Endothelial cell of umbilical vein (primary cell): ENCODE data around the gene CLIC4. TPM values are rescaled to one million over a fixed set of nuclear protein-coding genes. Genes with fewer than 3 reads are reported as not detected.

Source experiments
- BruUV-seq: library from RNA; stranded (reverse); fragments of 400-500 nt; replicated peaks from 2 replicates; lab custom pipeline; 2021; lab: Mats Ljungman, UMichigan
- CTCF ChIA-PET: fragments of 300-600, 350-600 bp; sonication (Branson Sonifier 250); formaldehyde crosslinking; loops from one replicate; lab custom pipeline; 2021; ENCODE audit warnings: antibody characterized with exemption, inconsistent platforms; lab: Charles Lee
- POLR2A ChIA-PET: fragments of 300-600, 350-600 bp; sonication (Branson Sonifier 250); formaldehyde crosslinking; loops from one replicate; lab custom pipeline; 2021; ENCODE audit warnings: antibody characterized with exemption, inconsistent platforms; lab: Charles Lee
- DNase-seq: peaks from one replicate; pipeline ENCODE4 v3.0.0-alpha.2; 2011; ENCODE audit warnings: low read depth, low spot score
- FAIRE-seq: peaks from 2 replicates; lab custom pipeline; 2011; peaks lifted over from hg19 to GRCh38; lab: Jason Lieb, UNC
- H2AFZ ChIP-seq: 2 replicates; pipeline ENCODE4 v1.6.0; 2012; ENCODE audit warnings: low read depth, low read length, control low read depth, inconsistent platforms
- H3K27ac ChIP-seq: 2 replicates; pipeline ENCODE4 v1.5.1; 2011; ENCODE audit warnings: low read depth, mild to moderate bottlenecking, control low read depth, low read length, moderate library complexity; ENCODE audit not compliant: insufficient read depth
- H3K27me3 ChIP-seq, 2 experiments: 2 replicates each; pipeline versions ENCODE4 v1.6.0 to v1.6.1; 2011; ENCODE audit warnings: low read length in 2 of 2, mixed read lengths in 1 of 2; ENCODE audit not compliant: control insufficient read depth in 2 of 2, insufficient read depth in 2 of 2
- H3K36me3 ChIP-seq, 2 experiments: 2 replicates in 1 of 2; 3 replicates in 1 of 2; pipeline ENCODE4 v1.5.1; 2011; ENCODE audit warnings: low read length in 2 of 2, mild to moderate bottlenecking in 1 of 2, moderate library complexity in 1 of 2; ENCODE audit not compliant: control insufficient read depth in 2 of 2, insufficient read depth in 2 of 2; ENCODE audit errors: extremely low read depth in 1 of 2
- H3K4me1 ChIP-seq: 3 replicates; pipeline ENCODE4 v1.5.1; 2011; ENCODE audit warnings: mild to moderate bottlenecking, low read length; ENCODE audit not compliant: control insufficient read depth, insufficient read depth; ENCODE audit errors: extremely low read depth
- H3K4me2 ChIP-seq: 2 replicates; pipeline ENCODE4 v1.6.1; 2011; ENCODE audit warnings: low read length, control low read depth, mixed read lengths; ENCODE audit not compliant: insufficient read depth
- H3K4me3 ChIP-seq, 3 experiments: fragments of 200-600 bp in 1 of 3; sonication (generic), shearing (Covaris generic) in 1 of 3; replicated peaks in 1 of 3; 2 replicates each; pipeline ENCODE4 v1.5.1; 2011 to 2016; ENCODE audit warnings: control low read depth in 3 of 3, low read length in 3 of 3, mild to moderate bottlenecking in 2 of 3, inconsistent platforms in 1 of 3, low read depth in 1 of 3, moderate library complexity in 1 of 3; ENCODE audit not compliant: insufficient read depth in 1 of 3
- H3K79me2 ChIP-seq: 2 replicates; pipeline ENCODE4 v1.6.0; 2012; ENCODE audit warnings: low read length, inconsistent platforms; ENCODE audit not compliant: control insufficient read depth, insufficient read depth
- H3K9ac ChIP-seq: replicated peaks from 2 replicates; pipeline ENCODE3; 2011; ENCODE audit warnings: low read length, control low read depth; ENCODE audit not compliant: insufficient read depth; ENCODE audit errors: extremely low read depth
- H3K9me1 ChIP-seq: replicated peaks from 3 replicates; pipeline ENCODE4 v1.6.0; 2011; ENCODE audit warnings: mild to moderate bottlenecking, low read length; ENCODE audit not compliant: control insufficient read depth, insufficient read depth; ENCODE audit errors: extremely low read depth
- H3K9me3 ChIP-seq: replicated peaks from 2 replicates; pipeline ENCODE4 v1.5.1; 2012; ENCODE audit warnings: low read length, inconsistent platforms; ENCODE audit not compliant: control insufficient read depth, insufficient read depth
- H4K20me1 ChIP-seq: replicated peaks from 2 replicates; pipeline ENCODE3; 2011; ENCODE audit warnings: mild to moderate bottlenecking, low read length; ENCODE audit not compliant: control insufficient read depth, insufficient read depth; ENCODE audit errors: extremely low read depth
- EZH2 ChIP-seq: IDR thresholded peaks from 2 replicates; pipeline ENCODE4 v1.6.1; 2012; ENCODE audit warnings: borderline replicate concordance, low read depth, mild to moderate bottlenecking, moderate library complexity, low read length, inconsistent platforms; ENCODE audit not compliant: severe bottlenecking
- FOS ChIP-seq: IDR thresholded peaks from 2 replicates; pipeline ENCODE4 v1.6.1; 2011; ENCODE audit warnings: mild to moderate bottlenecking, low read length, moderate library complexity, borderline replicate concordance; ENCODE audit not compliant: insufficient read depth
- GATA2 ChIP-seq: IDR thresholded peaks from 2 replicates; pipeline ENCODE4 v1.7.0; 2011; ENCODE audit warnings: low read depth, mild to moderate bottlenecking, moderate library complexity, mixed read lengths, low read length; ENCODE audit not compliant: insufficient read length, insufficient read depth
- JUN ChIP-seq: IDR thresholded peaks from 2 replicates; pipeline ENCODE4 v1.6.1; 2011; ENCODE audit warnings: borderline replicate concordance, low read depth; ENCODE audit not compliant: insufficient read length, insufficient read depth
- MYC ChIP-seq: IDR thresholded peaks from one replicate; pipeline ENCODE4 v1.6.1; 2011; ENCODE audit warnings: mild to moderate bottlenecking, low read depth, low read length
- POLR2A ChIP-seq: IDR thresholded peaks from 2 replicates; pipeline ENCODE4 v1.6.1; 2012; ENCODE audit warnings: low read depth, mild to moderate bottlenecking, control low read depth, low read length
- POLR2AphosphoS5 ChIP-seq: IDR thresholded peaks from 2 replicates; pipeline ENCODE4 v1.6.1; 2012; ENCODE audit warnings: low read depth, mild to moderate bottlenecking, control low read depth, low read length, moderate library complexity; ENCODE audit not compliant: insufficient read depth
- dilution Hi-C: fragments of 300-500 bp; cut with MboI; formaldehyde crosslinking; loops from one replicate; pipeline ENCODE4 v1.15.0; 2019; ENCODE audit warnings: low sequenced_read_pairs; ENCODE audit not compliant: extremely low pct_ligation_motif_present
- intact Hi-C: fragments of 100-400 bp; cut with micrococcal nuclease; formaldehyde crosslinking; loops from one replicate; pipeline ENCODE4 v1.10.0; 2022
- polyA plus RNA-seq, 4 experiments: library from polyadenylated mRNA; depleted of rRNA in 3 of 4; stranded (reverse) in 3 of 4; unstranded in 1 of 4; fragments of >200 nt; gene quantifications; 2 replicates each; pipeline versions ENCODE4 v1.2.1 to v1.2.3, GENCODE V29; 2011 to 2012; ENCODE audit warnings: missing spikeins in 1 of 4
- total RNA-seq: library from RNA; stranded (reverse); gene quantifications from 2 replicates; pipeline ENCODE4 v1.2.3, GENCODE V29; 2021
- TF ChIP-seq, protein P1 (sequence below): IDR thresholded peaks from 2 replicates; pipeline ENCODE4 v1.6.1; 2011; ENCODE audit not compliant: insufficient read depth, insufficient read length
- TF ChIP-seq, protein P2 (sequence below), 2 donors: IDR thresholded peaks; 1 replicate in 1 of 2; 2 replicates in 1 of 2; pipeline ENCODE4 v1.5.1; 2011; ENCODE audit warnings: low read length in 2 of 2, mild to moderate bottlenecking in 2 of 2, moderate library complexity in 2 of 2, control low read depth in 1 of 2, inconsistent platforms in 1 of 2, low read depth in 1 of 2; ENCODE audit not compliant: insufficient read depth in 1 of 2; ENCODE audit errors: extremely low read depth in 1 of 2

The CLIC4 gene
- total and polyA plus RNA-seq, 2 donors (not counting 3 experiments of a cell fraction or from before 2014, with no cell fraction given): 97.5 to 330 TPM

DNA sequence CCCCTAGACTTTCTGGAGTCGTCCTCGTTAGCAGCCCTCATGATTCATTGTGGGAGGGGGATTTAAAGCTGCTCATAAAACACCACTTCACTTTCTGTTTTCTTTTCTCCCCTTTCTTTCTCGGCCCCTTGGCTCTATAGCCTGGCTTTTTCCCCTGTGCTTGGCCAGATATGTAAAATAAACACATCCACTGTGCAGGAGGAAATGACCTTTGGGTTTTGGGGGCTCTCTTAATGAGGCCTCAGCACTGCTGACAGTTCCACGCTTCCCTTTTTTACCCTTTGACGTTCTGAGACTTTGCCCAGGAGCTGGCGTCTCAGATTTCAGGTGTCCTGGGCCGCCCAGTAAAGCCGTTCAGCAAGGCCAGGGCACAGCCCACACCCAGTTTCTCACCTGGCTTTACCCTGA, 119.1 kb downstream of the CLIC4 start:
- H3K27ac ChIP-seq: no peak overlapping the region
- H3K4me2 ChIP-seq: no peak overlapping the region
- no peak for FAIRE-seq
- peaks cover 0 to 9% of the 10 kb centered on the region in 2 experiments for H3K27me3 ChIP-seq
- dilution Hi-C loops (no loop called here), intact Hi-C loops (no loop called here)
- H3K4me1 ChIP-seq: peaks cover 5% of the 10 kb centered on the region
- BruUV-seq: no TSS peak
- H3K36me3 ChIP-seq: no peaks in the 10 kb centered on the region
- H2AFZ ChIP-seq: no peak overlapping the region
- TF ChIP-seq GATA2 (no peak), JUN (no peak), POLR2AphosphoS5 (no peak), EZH2 (no peak), FOS (no peak), POLR2A (no peak), MYC (no peak)
- TF ChIP-seq, protein P1, sequence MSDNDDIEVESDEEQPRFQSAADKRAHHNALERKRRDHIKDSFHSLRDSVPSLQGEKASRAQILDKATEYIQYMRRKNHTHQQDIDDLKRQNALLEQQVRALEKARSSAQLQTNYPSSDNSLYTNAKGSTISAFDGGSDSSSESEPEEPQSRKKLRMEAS: no peak
- TF ChIP-seq, protein P2, sequence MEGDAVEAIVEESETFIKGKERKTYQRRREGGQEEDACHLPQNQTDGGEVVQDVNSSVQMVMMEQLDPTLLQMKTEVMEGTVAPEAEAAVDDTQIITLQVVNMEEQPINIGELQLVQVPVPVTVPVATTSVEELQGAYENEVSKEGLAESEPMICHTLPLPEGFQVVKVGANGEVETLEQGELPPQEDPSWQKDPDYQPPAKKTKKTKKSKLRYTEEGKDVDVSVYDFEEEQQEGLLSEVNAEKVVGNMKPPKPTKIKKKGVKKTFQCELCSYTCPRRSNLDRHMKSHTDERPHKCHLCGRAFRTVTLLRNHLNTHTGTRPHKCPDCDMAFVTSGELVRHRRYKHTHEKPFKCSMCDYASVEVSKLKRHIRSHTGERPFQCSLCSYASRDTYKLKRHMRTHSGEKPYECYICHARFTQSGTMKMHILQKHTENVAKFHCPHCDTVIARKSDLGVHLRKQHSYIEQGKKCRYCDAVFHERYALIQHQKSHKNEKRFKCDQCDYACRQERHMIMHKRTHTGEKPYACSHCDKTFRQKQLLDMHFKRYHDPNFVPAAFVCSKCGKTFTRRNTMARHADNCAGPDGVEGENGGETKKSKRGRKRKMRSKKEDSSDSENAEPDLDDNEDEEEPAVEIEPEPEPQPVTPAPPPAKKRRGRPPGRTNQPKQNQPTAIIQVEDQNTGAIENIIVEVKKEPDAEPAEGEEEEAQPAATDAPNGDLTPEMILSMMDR (IDR thresholded peaks at IDR 0.05; ENCODE audit: extremely low read depth in 1 of 2, insufficient read depth in 1 of 2, low read depth in 1 of 2, low read length in 2 of 2): no peak
- no peaks in the 10 kb centered on the region for H4K20me1 ChIP-seq
- H3K9ac ChIP-seq: no peak overlapping the region
- no peaks in the 10 kb centered on the region for H3K79me2 ChIP-seq
- no peaks in the 10 kb centered on the region for H3K9me1 ChIP-seq
- no peak overlapping the region for H3K4me3 ChIP-seq
- no peaks in the 10 kb centered on the region for H3K9me3 ChIP-seq
- ChIA-PET CTCF (interaction anchor here (1.6 kb wide), 1 partner anchor 14 kb away, joined by 6 read pairs; no protein-coding TSS in a partner anchor), POLR2A (interaction anchor here (0.7 kb wide), 1 partner anchor 142 kb away, joined by 3 read pairs; no protein-coding TSS in a partner anchor)
- peak; percentile 67 for DNase-seq
